ENCODE data around the gene ALKBH7.
"Not testable (repeated sequence)": the region's sequence is repeated elsewhere in the genome, so short reads cannot be mapped to it uniquely, and the experiment has no call there.

Gene ALKBH7

GRCh38 chr19:6373096-6373812 lies 660 bp downstream of the ALKBH7 start:
- peak; percentile 94 to 99 (median 98) for DNase-seq

- DNase-seq, result no peak
These were observed 1.2 kb downstream of the ALKBH7 start for GRCh38 chr19:6373813-6374108.

GRCh38 chr19:6374161-6374709 lies 1.6 kb downstream of the ALKBH7 start:
- no peak for DNase-seq

- DNase-seq, result no peak
These were observed 2.3 kb downstream of the ALKBH7 start for GRCh38 chr19:6374711-6375410.

GRCh38 chr19:6375411-6376010 lies 2.9 kb downstream of the ALKBH7 start, which contains the start of gene PSPN:
TSS of gene PSPN (minus strand) at chr19:6375933. CDS start at chr19:6375849, 84 bp downstream.
- no peak for DNase-seq

GRCh38 chr19:6376512-6377190 lies 4.1 kb downstream of the ALKBH7 start:
- DNase-seq, result no peak

- no peak for DNase-seq
These were observed 5.4 kb downstream of the ALKBH7 start for GRCh38 chr19:6378041-6378440.

- no peak for DNase-seq
These were observed 5.9 kb downstream of the ALKBH7 start for GRCh38 chr19:6378486-6378885.

- DNase-seq, result no peak
These were observed 7.2 kb downstream of the ALKBH7 start for GRCh38 chr19:6379744-6380143.

- no peak for DNase-seq
These were observed 8.6 kb downstream of the ALKBH7 start for GRCh38 chr19:6381030-6381750.

- no peak for DNase-seq
These were observed 10.6 kb downstream of the ALKBH7 start for GRCh38 chr19:6383188-6383587.

GRCh38 chr19:6384381-6384780 lies 11.8 kb downstream of the ALKBH7 start:
- no peak for DNase-seq

- DNase-seq, result no peak
These were observed 14.8 kb downstream of the ALKBH7 start for GRCh38 chr19:6387372-6387771.

- DNase-seq, result no peak
These were observed 19.9 kb downstream of the ALKBH7 start for GRCh38 chr19:6392221-6393073.

GRCh38 chr19:6393074-6393982 lies 20.7 kb downstream of the ALKBH7 start, which contains the start of gene GTF2F1:
TSS of gene GTF2F1 (minus strand) at chr19:6393164. CDS start at chr19:6392995, 169 bp downstream.
- peak; percentile 81 to 95 (median 93) for DNase-seq

GRCh38 chr19:6393983-6394412 lies 21.4 kb downstream of the ALKBH7 start:
- DNase-seq, result peak in 4 of 5 experiments; percentile 29 to 87 (median 57)

GRCh38 chr19:6394831-6395230 lies 22.2 kb downstream of the ALKBH7 start:
- DNase-seq, result no peak

GRCh38 chr19:6396305-6396704 lies 23.7 kb downstream of the ALKBH7 start:
- DNase-seq, result no peak

GRCh38 chr19:6400062-6400944 lies 27.7 kb downstream of the ALKBH7 start:
- not testable (repeated sequence) for DNase-seq

Data from T-helper 2 cell (primary cell).